HCT116 (cell line): ENCODE data around the gene MTA2. TPM values are rescaled to one million over a fixed set of nuclear protein-coding genes. Genes with fewer than 3 reads are reported as not detected.
"Not testable (repeated sequence)": the region's sequence is repeated elsewhere in the genome, so short reads cannot be mapped to it uniquely, and the experiment has no call there.

Experiments
- ATAC-seq: fragments of 200-7000 bp; cut with Tn5 transposase; 2 replicates; pipeline ENCODE4 v1.9.1; 2020; ENCODE audit warnings: mild to moderate bottlenecking, moderate library complexity
- BruUV-seq: library from RNA; stranded (reverse); fragments of 400-500 nt; replicated peaks from 2 replicates; lab custom pipeline; 2021; lab: Mats Ljungman, UMichigan
- CTCF ChIA-PET: fragments of 300-600 bp; sonication (Branson Sonifier 250); formaldehyde crosslinking; loops from one replicate; lab custom pipeline; 2021; ENCODE audit warnings: antibody characterized with exemption; lab: Charles Lee
- POLR2A ChIA-PET: fragments of 300-600, 350-600 bp; sonication (Branson Sonifier 250); formaldehyde crosslinking; loops from one replicate; lab custom pipeline; 2021; ENCODE audit warnings: antibody characterized with exemption; lab: Charles Lee
- RAD21 ChIA-PET, 2 experiments: fragments of 300-600 bp; sonication (Branson Sonifier 250); formaldehyde crosslinking; loops; one replicate each; lab custom pipeline; 2023; ENCODE audit warnings: low total read pairs in 2 of 2; ENCODE audit not compliant: uncharacterized antibody in 2 of 2, unreplicated experiment in 2 of 2, low non-redundant PET in 1 of 2; lab: Charles Lee
- DNase-seq: peaks from one replicate; pipeline ENCODE4 v3.0.0-alpha.2; 2010; ENCODE audit warnings: low read depth, low spot score
- H2AFZ ChIP-seq: fragments of 200-600 bp; shearing (Covaris generic), sonication (generic); 2 replicates; pipeline ENCODE4 v1.6.1; 2017; ENCODE audit warnings: low read depth, mixed run types, mixed read lengths, antibody characterized with exemption, low read length; ENCODE audit not compliant: poor library complexity, severe bottlenecking
- H3K27ac ChIP-seq: 2 replicates; pipeline ENCODE4 v1.5.1; 2012; ENCODE audit warnings: low read depth, low read length
- H3K27me3 ChIP-seq: fragments of 200-600 bp; sonication (generic); 2 replicates; pipeline ENCODE4 v1.6.1; 2016; ENCODE audit warnings: mixed run types, low read length, mixed read lengths; ENCODE audit not compliant: insufficient read depth
- H3K36me3 ChIP-seq, 2 experiments: fragments of 200-500 bp in 1 of 2; fragments of 200-600 bp in 1 of 2; sonication (Bioruptor generic) in 1 of 2; sonication (generic) in 1 of 2; 2 replicates each; pipeline versions ENCODE4 v1.5.1 to v1.6.1; 2014 to 2016; ENCODE audit warnings: low read length in 2 of 2, inconsistent platforms in 1 of 2, mixed read lengths in 1 of 2, mixed run types in 1 of 2; ENCODE audit not compliant: insufficient read depth in 2 of 2, control insufficient read depth in 1 of 2
- H3K4me1 ChIP-seq, 2 experiments: fragments of 200-600 bp in 1 of 2; sonication (generic) in 1 of 2; 2 replicates each; pipeline versions ENCODE4 v1.5.1 to v1.6.1; 2012 to 2017; ENCODE audit warnings: low read length in 2 of 2, inconsistent platforms in 1 of 2, mild to moderate bottlenecking in 1 of 2, mixed read lengths in 1 of 2, mixed run types in 1 of 2, moderate library complexity in 1 of 2; ENCODE audit not compliant: insufficient read depth in 2 of 2, control insufficient read depth in 1 of 2
- H3K4me2 ChIP-seq: fragments of 200-600 bp; sonication (generic); 2 replicates; pipeline ENCODE4 v1.6.1; 2017; ENCODE audit warnings: mixed run types, low read length, mixed read lengths
- H3K4me3 ChIP-seq, 2 experiments: fragments of 200-600 bp in 1 of 2; sonication (generic) in 1 of 2; replicated peaks in 1 of 2; 2 replicates each; pipeline ENCODE4 v1.5.1; 2011 to 2016; ENCODE audit warnings: low read length in 2 of 2, control low read depth in 1 of 2, low read depth in 1 of 2, mild to moderate bottlenecking in 1 of 2, mixed read lengths in 1 of 2, mixed run types in 1 of 2
- H3K79me2 ChIP-seq: fragments of 200-600 bp; sonication (generic); 2 replicates; pipeline ENCODE4 v1.6.1; 2017; ENCODE audit warnings: mild to moderate bottlenecking, mixed run types, low read length, moderate library complexity, mixed read lengths; ENCODE audit not compliant: insufficient read depth
- H3K9ac ChIP-seq: fragments of 200-600 bp; sonication (generic); 2 replicates; pipeline ENCODE4 v1.6.1; 2016; ENCODE audit warnings: low read length, mixed read lengths
- H3K9me2 ChIP-seq: fragments of 200-600 bp; sonication (generic), shearing (Covaris generic); 2 replicates; pipeline ENCODE4 v1.6.1; 2017; ENCODE audit warnings: mixed run types, mild to moderate bottlenecking, moderate library complexity; ENCODE audit not compliant: insufficient read depth
- H3K9me3 ChIP-seq, 2 experiments: fragments of 200-500 bp in 1 of 2; fragments of 200-600 bp in 1 of 2; sonication (Bioruptor generic) in 1 of 2; sonication (generic) in 1 of 2; 2 replicates each; pipeline ENCODE4 v1.6.1; 2014 to 2017; ENCODE audit warnings: low read length in 2 of 2, mixed read lengths in 2 of 2, inconsistent platforms in 1 of 2, low read depth in 1 of 2, mild to moderate bottlenecking in 1 of 2, mixed run types in 1 of 2, moderate library complexity in 1 of 2; ENCODE audit not compliant: control insufficient read depth in 1 of 2, insufficient read depth in 1 of 2
- H4K20me1 ChIP-seq: fragments of 200-600 bp; sonication (generic), shearing (Covaris generic); 2 replicates; pipeline ENCODE4 v1.6.1; 2017; ENCODE audit warnings: mixed run types, mild to moderate bottlenecking, moderate library complexity; ENCODE audit not compliant: insufficient read depth
- CEBPB ChIP-seq: IDR thresholded peaks from 2 replicates; pipeline ENCODE4 v1.6.1; 2012; ENCODE audit warnings: low read depth
- CTCF ChIP-seq, 3 experiments: fragments of 200-600 bp in 1 of 3; sonication (generic) in 1 of 3; IDR thresholded peaks in 2 of 3; conservative IDR thresholded peaks in 1 of 3; 2 replicates each; pipeline ENCODE4 v1.5.1; 2012 to 2017; ENCODE audit warnings: low read depth in 2 of 3, low read length in 2 of 3, antibody characterized with exemption in 1 of 3, borderline replicate concordance in 1 of 3, control low read depth in 1 of 3, mild to moderate bottlenecking in 1 of 3, mixed read lengths in 1 of 3, mixed run types in 1 of 3, moderate library complexity in 1 of 3; ENCODE audit not compliant: insufficient read depth in 1 of 3
- EGR1 ChIP-seq: IDR thresholded peaks from 2 replicates; pipeline ENCODE4 v1.6.1; 2012; ENCODE audit warnings: low read depth
- EZH2 ChIP-seq: fragments of 200-600 bp; sonication (generic); IDR thresholded peaks from 2 replicates; pipeline ENCODE4 v1.6.1; 2017; ENCODE audit warnings: antibody characterized with exemption, mixed run types
- FOSL1 ChIP-seq: IDR thresholded peaks from 2 replicates; pipeline ENCODE4 v1.6.1; 2012; ENCODE audit warnings: low read depth
- POLR2AphosphoS5 ChIP-seq: IDR thresholded peaks from 2 replicates; pipeline ENCODE4 v1.6.1; 2011; ENCODE audit warnings: mild to moderate bottlenecking, low read depth, low read length, moderate library complexity
- YY1 ChIP-seq: IDR thresholded peaks from 2 replicates; pipeline ENCODE4 v1.6.1; 2011; ENCODE audit warnings: low read length, low read depth, moderate library complexity, mild to moderate bottlenecking; ENCODE audit not compliant: insufficient replicate concordance; ENCODE audit errors: extremely low read depth
- ZBTB33 ChIP-seq: IDR thresholded peaks from 2 replicates; pipeline ENCODE4 v1.6.1; 2011; ENCODE audit warnings: mild to moderate bottlenecking, low read length, moderate library complexity; ENCODE audit not compliant: insufficient replicate concordance; ENCODE audit errors: extremely low read depth
- intact Hi-C: fragments of 100-400 bp; cut with micrococcal nuclease; formaldehyde crosslinking; loops from 2 replicates; pipeline ENCODE4 v1.10.0; 2022
- total RNA-seq: library from RNA; stranded (reverse); gene quantifications from one replicate; pipeline ENCODE4 v1.2.1, GENCODE V29; 2021; ENCODE audit not compliant: unreplicated experiment

The MTA2 gene
- total RNA-seq, 1 experiment from 2014 or later, result 98.9 TPM

DNA sequence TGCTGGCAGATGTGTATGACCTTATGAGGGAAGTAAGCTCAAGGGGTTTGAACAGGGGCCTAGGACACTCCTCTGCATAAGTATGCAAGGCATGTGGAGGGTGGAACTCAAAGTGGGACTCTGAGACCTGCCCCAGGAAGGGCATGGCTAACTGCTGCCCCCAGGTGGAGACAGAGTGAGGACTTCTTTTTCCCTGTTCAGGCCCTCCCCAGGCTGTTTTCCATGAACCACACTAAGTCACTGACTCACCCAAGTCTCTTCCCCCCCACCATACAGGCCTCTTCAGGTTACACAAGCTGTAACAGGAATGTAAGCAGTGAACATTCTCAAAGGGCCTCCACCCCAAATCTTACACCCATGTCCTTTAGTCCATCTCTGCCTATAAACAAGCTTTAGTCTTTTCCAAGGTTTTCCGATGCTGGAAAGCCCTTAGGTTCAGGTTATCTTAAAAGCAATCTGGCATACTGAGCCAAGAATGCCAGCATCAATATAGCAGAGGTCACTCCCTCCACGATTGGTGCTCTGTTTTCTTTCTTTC lies 41.0 kb downstream of the MTA2 start:
- Histone ChIP-seq H3K9me2 (no peaks in the 10 kb centered on the region), H3K4me1 (peaks cover 75 to 92% of the 10 kb centered on the region in 2 experiments), H2AFZ (no peak overlapping the region), H3K27me3 (no peaks in the 10 kb centered on the region), H3K4me3 (peak overlapping the region in 1 of 2 experiments; percentile 1; a peak in 1 of 4 replicates)
- ChIA-PET CTCF (interaction anchor here (0.5 to 5.8 kb wide), 15 partner anchors 10 to 435 kb away, joined by 3 to 93 read pairs (median 6); partner anchors contain the start of genes EEF1G and TUT1), RAD21 (interaction anchor here (0.6 to 2.7 kb wide), 9 partner anchors 14 to 764 kb away, joined by 3 to 11 read pairs (median 5); partner anchors contain the start of gene AHNAK (in 1 of the 2))
- intact Hi-C loops, result loop anchor here (1.0 to 5.0 kb wide), 3 partner anchors 63 to 178 kb away; no protein-coding TSS in a partner anchor
- BruUV-seq, result no TSS peak
- TF ChIP-seq EGR1, result no peak
- TF ChIP-seq FOSL1, result no peak
- peak; percentile 70 for TF ChIP-seq POLR2AphosphoS5
- TF ChIP-seq CEBPB, result no peak
- TF ChIP-seq CTCF (IDR thresholded peaks at IDR 0.05 in 2 of 3, conservative IDR thresholded peaks at IDR 0.05 in 1 of 3; ENCODE audit: borderline replicate concordance in 1 of 3, insufficient read depth in 1 of 3, low read depth in 2 of 3, low read length in 2 of 3), result peak in 2 of 3 experiments; percentile 84 to 86; a peak in 4 of 6 replicates
- TF ChIP-seq ZBTB33, result peak; percentile 33
- no peak for TF ChIP-seq EZH2
- peak; percentile 30 for TF ChIP-seq YY1
- TF ChIP-seq, all 23 proteins: peak for 4
- Histone ChIP-seq H3K4me2 (peak overlapping the region; percentile 94), H3K79me2 (peaks cover 75% of the 10 kb centered on the region), H3K36me3 (peaks cover 29 to 49% of the 10 kb centered on the region in 2 experiments), H4K20me1 (peaks cover 7% of the 10 kb centered on the region; the same call in 1 of the 2 replicates), H3K9ac (peak overlapping the region; percentile 81), H3K27ac (peak overlapping the region; percentile 99), H3K9me3 (no peaks in the 10 kb centered on the region)
- DNase-seq, result peak; percentile 92
- POLR2A ChIA-PET, result interaction anchor here (0.7 to 2.7 kb wide), 8 partner anchors 8 to 386 kb away, joined by 3 to 15 read pairs (median 8); partner anchors contain the start of genes AHNAK and EEF1G
- peak; percentile 60 for ATAC-seq

- H3K4me1 ChIP-seq, result peaks cover 85 to 94% of the 10 kb centered on the region in 2 experiments
- H3K9ac ChIP-seq, result peak overlapping the region; percentile 81
- H3K79me2 ChIP-seq, result peaks cover 70% of the 10 kb centered on the region
- H3K4me3 ChIP-seq, ATAC-seq, H2AFZ ChIP-seq, H3K9me3 ChIP-seq, H3K27me3 ChIP-seq, H4K20me1 ChIP-seq, H3K9me2 ChIP-seq, DNase-seq: not testable (repeated sequence)
- TSS peak; percentile 98 for BruUV-seq
- peak overlapping the region; percentile 94 for H3K4me2 ChIP-seq
- intact Hi-C loops, result loop anchor here (1.0 to 5.0 kb wide), 4 partner anchors 62 to 283 kb away; no protein-coding TSS in a partner anchor
- CTCF ChIA-PET, result interaction anchor here (1.0 to 5.8 kb wide), 5 partner anchors 14 to 165 kb away, joined by 3 to 93 read pairs (median 19); partner anchors contain the start of gene EEF1G
- POLR2A ChIA-PET, result interaction anchor here (0.7 to 2.7 kb wide), 5 partner anchors 8 to 135 kb away, joined by 3 to 15 read pairs (median 5); partner anchors contain the start of gene EEF1G
- peak overlapping the region; percentile 99 for H3K27ac ChIP-seq
- RAD21 ChIA-PET, result interaction anchor here (1.1 to 2.7 kb wide), 3 partner anchors 12 to 135 kb away, joined by 3 to 11 read pairs (median 9); no protein-coding TSS in a partner anchor
- peaks cover 20 to 41% of the 10 kb centered on the region in 2 experiments for H3K36me3 ChIP-seq
Observed at GRCh38 chr11:62559626-62560025, 42.0 kb downstream of the MTA2 start.
